ENCODE data around the gene SLC13A3.

- TF ChIP-seq CTCF (IDR thresholded peaks at IDR 0.05), result no peak
- TF ChIP-seq POLR2A (IDR thresholded peaks at IDR 0.05), result no peak
Measured at GRCh38 chr20:46590443-46590842, 60.8 kb downstream of the SLC13A3 start.
